DLD1 (cell line): Measurements from ENCODE around the gene DMRTC2.
"Not testable (repeated sequence)": the region's sequence is repeated elsewhere in the genome, so short reads cannot be mapped to it uniquely, and the experiment has no call there.

Experiments used
- in situ Hi-C: cut with HindIII; loops from 2 replicates; pipeline ENCODE4 v1.10.0; 2017; ENCODE audit warnings: low sequenced_read_pairs

The DMRTC2 gene

DNA sequence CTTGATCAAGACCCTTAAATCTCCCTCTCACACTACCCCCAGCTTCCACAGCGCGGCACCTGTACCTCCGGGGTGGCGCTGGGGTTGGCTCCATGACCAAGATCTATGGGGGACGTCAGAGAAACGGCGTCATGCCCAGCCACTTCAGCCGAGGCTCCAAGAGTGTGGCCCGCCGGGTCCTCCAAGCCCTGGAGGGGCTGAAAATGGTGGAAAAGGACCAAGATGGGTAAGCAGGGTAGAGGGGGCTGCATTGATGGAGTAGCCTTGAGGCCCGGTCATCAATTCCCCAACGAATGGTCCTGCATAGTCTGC lies 24.1 kb downstream of the DMRTC2 start:
- in situ Hi-C loops, result no loop called here

DNA sequence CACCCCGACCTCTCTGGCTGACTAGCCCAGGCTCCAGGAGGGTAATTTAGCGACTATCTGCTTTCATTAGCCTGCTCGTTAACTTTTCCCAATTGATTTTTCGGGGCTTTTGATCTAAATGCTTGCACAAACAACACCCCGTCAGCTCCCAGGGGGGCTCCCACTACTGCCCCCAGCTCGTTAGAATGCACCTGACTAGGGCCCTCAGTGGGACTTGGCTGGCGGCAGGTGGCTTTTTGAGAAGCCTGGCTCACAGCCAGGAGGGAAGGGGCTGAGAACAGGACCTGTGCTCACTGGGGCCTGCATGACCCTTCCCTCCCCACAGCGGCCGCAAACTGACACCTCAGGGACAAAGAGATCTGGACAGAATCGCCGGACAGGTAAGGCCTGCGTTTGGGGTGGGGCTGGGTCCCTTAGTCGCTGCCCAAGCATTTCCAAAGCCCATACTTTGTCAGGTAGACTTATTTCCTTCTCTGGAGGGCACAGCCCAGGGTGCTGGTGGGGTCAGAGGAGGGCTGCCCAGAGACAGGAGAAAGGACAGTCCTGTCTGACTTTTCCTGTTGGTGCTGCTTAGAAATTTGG lies 24.6 kb downstream of the DMRTC2 start:
- in situ Hi-C loops, result no loop called here

DNA sequence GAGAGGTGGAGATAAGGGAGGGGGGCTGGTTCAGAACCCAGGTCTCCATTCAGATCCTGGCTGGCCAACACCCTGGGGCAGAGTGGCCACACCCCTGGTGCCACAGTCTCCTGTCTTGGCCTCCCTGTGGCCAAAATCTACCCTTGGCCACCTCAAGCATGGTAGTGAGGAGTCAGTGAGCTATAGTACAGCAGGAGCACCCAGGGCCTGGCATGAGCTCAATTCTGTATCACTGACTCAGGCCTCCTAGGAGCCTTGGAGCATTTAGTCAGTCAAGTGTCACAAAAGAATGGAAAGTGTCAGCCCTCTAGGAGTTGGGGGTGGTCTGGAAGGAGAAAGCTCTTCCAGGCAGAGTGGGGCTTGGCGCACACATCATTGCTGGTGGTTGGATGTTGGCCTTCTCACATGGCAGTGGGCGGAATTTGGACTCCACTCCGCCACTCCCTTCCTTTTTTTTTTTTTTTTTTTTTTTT lies 25.6 kb downstream of the DMRTC2 start:
- in situ Hi-C loops, result no loop called here

DNA sequence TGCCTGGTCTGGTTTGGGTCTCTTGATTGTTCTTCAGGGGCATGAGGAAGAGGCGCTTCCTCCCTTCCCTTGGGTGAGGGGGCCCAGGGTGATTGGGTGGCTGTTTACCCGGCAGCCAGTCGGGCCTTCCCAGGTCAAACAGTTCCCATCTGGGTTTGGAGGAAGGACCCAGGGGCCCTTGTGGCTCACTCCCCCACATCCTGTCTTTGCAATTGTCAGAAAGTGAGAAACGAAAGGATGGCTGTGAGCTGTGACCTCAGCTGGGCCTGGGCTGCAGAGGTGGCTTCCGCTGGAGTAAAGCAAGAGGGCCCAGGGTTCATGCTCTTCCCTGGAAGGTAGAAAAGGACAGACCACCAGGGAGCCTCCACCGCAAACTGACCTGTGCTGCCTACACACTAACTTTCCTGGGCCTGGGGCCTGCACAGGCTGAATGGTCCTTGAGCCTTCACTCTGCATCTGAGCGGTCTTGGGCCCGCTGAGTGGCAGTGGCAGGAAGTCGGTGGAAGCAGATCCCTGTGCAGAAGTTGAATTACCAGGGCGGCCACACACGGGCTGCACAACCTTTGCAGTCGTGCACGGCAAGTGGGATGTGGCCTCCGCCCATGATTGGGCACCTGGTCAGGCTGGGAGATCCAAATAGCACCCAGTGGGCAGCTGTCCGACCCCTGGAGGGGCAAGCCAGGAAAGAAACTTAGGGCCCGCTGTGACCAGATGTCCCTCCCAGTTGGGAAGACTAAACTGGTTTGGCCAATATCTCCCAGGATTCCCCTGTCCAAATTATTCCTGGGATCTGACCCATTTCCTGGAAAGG lies 26.9 kb downstream of the DMRTC2 start:
- in situ Hi-C loops, result no loop called here

DNA sequence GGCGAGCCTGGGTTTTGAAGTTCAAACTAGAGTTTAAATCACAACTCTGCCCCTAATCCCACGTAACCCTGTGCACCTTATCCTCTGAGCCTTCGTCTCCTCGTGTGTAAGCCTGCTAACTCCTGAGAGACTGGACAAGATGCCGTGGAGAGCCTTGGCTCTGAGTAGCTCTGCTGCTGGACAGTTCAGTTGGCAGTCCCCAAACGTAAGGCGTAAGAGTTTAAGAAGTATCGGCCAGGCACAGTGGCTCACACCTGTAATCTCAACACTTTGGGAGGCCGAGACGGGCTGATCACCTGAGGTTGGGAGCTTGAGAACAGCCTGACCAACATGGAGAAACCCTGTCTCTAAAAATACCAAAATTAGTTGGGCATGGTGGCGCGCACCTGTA lies 27.5 kb downstream of the DMRTC2 start:
- in situ Hi-C loops, result no loop called here

DNA sequence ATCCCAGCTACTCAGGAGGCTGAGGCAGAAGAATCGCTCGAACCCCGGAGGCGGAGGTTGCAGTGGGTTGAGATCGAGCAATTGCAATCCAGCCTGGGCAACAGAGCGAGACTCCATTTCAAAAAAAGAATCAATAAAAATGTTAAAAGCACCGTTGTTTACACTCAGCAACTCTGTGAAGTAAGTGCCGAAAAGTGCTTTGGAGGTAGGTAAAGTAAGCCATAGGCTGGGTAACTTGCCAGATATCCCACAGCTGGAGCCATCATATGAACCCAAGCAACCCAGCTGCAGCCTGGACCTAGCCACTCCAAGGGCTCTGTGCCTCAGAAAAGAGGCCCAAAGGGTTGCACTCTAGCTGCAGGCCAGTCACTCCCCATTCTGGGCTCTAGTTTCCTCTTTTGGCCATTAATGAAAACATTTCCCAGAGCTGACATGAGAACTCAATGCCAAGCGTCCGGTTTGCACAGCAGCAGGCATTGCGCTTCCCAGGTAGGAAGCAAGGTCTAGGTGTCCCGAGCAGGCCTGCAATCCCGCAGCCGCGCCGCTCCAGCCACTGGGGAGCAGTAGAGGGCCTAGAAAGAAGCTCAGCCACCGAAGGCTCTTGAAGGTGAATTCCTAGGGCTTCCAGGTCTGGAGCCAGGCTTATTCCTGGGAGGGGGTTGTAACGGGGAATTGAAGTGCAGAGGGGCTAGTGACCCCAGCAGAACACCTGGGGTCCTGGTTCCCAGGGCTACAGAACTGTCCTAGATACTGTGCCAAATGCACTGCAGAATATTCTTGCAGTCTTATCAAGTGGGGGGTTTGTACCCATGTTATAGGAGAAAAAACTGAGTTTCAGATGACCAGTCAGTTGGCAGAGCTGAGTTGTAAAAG lies 28.2 kb downstream of the DMRTC2 start:
- in situ Hi-C loops, result no loop called here

DNA sequence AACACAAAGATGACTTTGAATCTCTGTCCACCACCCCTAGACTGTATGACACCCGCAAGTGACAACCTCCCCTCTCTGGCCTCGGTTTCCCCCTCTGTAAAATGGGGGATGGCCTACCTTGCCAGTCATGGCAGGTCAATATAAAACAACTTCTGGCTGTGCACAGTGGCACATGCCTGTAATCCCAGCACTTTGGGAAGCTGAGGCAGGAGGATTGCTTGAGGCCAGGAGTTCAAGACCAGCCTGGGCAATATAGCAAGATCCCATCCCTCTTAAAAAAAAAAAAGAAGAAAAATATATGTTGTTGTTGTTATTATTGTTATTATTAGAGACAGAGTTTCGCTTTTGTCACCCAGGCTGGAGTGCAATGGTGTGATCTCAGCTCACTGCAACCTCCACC lies 31.1 kb downstream of the DMRTC2 start:
- in situ Hi-C loops, result not testable (repeated sequence)

DNA sequence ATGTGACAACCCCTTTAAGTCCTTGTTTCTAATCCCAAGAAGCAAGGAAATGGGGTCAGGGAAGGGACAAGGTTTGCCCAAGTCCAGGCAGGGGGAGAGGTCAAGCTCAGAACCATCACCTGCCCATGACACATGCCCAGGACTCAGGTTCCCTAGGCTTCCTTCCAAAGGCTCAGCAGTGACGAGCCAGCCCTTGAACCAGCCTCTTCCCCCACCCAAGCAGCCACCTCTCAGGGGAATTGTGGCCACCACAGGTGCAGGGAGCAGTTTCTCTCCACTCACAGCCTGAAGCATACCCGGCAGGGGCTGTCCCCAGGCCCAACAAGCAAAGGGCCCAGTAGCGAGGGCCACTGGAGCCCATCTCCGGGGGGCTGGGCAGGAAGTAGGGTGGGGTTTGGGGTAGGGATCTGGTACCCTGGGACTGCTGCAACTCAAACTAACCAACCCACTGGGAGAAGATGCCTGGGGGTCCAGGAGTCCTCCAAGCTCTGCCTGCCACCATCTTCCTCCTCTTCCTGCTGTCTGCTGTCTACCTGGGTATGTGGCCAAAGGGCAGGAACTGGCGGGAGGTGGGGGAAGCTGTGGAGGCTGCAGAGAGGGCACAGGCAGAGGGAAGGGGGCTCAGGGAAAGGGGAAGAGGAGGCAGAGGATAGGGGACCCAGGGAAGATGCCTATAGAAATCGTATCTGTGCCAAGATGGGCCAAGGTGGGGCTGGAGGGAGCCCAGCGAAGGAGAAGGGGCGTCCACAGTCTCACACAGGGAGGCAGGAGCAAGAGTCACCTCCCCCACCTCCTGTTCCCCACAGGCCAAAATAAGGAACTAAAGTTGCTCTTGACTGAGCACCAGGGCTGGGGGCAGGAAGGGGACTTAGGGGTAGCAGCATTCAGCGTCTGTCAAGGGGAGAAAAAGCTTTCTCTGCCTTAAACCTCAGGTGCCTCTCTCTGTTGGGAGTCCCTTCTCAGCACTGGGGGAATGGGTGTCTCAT lies 32.3 kb downstream of the DMRTC2 start, which contains the start of gene CD79A:
Gene CD79A (plus strand): TSS at position 433 of the 986 bp plus-strand sequence. CDS start 26 bp downstream, at position 459.
- in situ Hi-C loops, result no loop called here

DNA sequence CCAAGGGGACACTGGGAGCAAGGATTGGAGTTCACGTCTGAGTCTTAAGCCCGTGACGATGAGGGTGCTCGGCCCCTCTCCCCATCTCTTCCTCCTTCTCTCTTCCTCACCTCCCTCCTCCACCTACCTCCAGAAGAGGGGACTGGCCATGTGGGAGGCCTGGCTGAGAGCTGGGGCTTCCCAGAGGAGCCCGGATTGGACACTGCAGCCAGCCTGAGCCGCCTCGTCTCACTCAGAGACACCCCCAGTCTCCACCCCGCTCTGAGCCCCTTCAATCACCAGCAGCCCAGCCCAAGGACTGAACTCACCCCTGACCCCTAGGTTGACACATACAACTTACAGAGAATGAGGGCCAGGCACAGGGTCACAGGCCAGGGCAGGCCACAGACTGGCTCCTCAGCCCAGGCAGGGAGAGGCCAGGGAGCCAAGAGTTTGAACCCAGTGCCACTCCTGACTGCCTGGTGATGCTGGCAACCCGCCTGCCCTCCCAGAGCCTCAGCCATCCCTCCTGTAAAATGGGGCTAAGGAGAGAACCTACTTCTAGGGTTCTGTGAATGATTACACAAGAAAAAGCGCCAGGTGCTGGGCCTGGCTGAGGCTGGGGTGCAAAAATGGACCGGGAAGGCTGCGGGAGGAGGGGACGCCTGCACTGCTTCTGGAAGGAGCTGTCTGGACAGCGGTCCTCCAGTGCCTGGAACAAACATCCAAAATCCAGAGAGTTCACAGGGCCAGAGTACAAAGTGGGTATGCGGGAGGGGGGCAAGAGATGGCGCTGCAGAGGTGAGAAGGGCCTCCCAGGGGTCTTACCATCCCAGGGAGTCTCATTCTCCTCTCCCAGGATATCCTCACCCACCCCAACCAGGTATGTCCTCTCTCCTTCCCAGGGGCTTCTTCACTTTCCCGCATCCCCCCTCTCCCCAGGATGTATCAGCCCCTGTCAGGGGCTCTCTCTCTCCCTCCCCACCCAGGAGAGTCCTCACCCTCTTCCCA lies 33.4 kb downstream of the DMRTC2 start:
- in situ Hi-C loops, result no loop called here

DNA sequence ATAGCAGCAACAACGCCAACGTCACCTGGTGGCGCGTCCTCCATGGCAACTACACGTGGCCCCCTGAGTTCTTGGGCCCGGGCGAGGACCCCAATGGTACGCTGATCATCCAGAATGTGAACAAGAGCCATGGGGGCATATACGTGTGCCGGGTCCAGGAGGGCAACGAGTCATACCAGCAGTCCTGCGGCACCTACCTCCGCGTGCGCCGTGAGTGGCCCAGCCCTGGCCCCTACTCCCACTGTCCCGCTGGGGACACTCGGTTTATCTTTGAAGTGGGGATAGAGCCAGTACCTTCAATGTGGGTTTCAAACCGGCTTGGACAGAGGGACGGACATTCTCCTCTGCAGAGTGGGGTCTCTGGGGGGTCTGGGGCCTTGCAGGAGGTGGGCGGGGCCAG lies 34.2 kb downstream of the DMRTC2 start:
- in situ Hi-C loops, result no loop called here

DNA sequence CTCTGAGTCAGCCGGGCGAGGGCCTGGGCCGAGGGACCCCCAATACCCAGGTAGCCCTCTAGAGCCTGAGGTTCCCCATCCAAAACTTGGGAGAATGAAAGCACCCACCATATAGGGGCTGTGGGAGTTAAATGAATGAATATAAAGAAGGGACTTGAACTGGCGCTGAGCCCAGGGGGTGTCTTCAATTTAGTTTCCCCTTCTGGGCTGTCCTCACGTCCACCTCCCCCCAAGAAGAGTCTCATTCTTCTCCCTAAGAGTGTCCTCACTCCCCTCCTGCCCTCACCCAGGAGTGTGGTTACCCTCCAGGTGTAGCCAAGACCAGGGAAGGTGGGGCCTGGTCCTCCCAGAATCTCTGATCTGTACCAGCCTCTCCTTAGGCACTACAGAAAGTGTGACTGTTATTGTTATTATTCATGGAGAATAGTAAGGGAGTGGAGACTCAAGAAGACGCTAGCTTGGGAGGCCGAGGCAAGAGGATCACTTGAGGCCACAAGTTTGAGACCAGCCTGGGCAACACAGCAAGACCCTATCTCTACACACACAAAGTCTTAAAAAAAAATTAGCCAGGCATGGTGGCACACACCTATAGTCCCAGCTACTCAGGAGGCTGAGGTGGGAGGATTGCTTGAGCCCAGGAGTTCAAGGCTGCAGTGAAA lies 35.0 kb downstream of the DMRTC2 start:
- in situ Hi-C loops, result no loop called here

DNA sequence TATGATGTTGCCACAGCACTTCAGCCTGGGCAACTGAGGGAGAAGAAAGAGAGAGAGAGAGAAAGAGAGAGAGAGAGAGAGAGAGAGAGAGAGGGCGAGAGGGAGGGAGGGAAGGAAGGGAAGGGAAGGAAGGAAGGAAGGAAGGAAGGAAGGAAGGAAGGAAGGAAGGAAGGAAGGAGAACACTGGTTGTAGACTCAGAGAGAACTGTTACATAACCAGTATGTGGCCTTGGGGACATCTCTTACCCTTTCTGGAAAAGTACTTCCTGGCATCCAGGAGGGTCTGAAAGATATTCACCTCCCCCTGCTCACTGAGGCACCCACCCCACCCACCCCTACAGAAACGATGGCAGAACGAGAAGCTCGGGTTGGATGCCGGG lies 35.5 kb downstream of the DMRTC2 start:
- in situ Hi-C loops, result no loop called here

DNA sequence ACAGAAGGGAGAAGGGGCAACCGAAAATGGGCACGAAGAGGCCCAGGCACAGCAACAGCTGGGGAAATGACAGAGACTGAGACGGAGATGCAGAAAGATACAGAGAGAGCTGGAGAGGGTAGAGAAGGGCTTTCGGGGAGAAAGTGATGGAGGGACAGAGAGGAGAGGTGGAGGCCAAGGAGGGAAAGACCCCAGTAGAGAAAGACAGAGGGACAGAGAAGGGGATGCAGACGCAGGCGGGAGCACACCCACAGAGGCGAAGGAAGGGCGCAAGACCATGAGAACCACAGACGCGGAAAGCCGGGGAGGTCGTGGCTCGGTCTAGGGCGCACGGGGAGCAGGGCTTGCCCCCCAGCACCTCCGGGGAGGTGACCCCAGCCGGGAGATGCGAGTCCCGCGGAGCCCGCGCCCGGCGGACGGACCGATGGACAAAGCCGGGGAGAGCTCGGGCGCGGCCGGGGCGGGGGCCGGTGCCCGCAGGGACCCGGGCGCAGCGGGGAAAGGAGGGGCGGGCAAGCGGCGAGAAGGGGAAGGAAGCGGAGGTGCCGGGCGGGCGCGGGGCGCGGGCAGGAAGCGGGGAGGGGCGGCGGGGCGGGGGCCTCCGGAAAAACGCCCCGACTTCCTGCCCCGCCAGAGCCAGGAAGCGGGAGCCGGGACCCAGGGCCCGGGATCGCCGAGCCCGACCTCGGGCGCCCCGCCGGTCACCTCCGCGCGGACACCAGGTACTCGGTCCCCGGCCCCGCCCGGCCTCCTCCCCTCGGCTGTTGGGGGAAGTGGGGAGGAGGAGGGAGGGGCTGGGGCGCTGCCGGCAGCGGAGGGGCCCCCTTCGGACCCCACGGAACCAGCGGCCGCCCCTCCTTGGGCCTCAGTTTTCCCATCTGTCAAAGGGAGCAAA lies 38.0 kb downstream of the DMRTC2 start, which contains the start of gene ARHGEF1:
Gene ARHGEF1 (plus strand): TSS at position 617 of the 895 bp plus-strand sequence. CDS start 4,899 bp downstream, outside the sequence.
- in situ Hi-C loops, result no loop called here

DNA sequence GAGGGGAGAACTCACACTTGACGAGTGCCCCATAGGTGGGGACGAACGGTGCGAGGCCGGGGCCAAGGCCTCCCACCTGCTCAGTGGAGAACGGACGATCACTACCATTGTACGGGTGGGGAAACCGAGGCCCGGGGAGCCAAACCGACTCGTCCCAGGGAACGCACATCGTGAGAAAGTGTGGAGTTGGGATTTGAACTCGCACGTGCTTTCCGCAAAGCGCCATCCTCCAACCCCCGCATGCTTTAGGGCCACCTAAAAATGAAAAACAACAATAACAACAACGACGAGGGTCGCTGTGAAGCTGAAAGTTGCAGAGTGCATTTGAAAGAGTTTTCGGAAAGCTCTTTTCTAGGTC lies 38.6 kb downstream of the DMRTC2 start:
- in situ Hi-C loops, result no loop called here

DNA sequence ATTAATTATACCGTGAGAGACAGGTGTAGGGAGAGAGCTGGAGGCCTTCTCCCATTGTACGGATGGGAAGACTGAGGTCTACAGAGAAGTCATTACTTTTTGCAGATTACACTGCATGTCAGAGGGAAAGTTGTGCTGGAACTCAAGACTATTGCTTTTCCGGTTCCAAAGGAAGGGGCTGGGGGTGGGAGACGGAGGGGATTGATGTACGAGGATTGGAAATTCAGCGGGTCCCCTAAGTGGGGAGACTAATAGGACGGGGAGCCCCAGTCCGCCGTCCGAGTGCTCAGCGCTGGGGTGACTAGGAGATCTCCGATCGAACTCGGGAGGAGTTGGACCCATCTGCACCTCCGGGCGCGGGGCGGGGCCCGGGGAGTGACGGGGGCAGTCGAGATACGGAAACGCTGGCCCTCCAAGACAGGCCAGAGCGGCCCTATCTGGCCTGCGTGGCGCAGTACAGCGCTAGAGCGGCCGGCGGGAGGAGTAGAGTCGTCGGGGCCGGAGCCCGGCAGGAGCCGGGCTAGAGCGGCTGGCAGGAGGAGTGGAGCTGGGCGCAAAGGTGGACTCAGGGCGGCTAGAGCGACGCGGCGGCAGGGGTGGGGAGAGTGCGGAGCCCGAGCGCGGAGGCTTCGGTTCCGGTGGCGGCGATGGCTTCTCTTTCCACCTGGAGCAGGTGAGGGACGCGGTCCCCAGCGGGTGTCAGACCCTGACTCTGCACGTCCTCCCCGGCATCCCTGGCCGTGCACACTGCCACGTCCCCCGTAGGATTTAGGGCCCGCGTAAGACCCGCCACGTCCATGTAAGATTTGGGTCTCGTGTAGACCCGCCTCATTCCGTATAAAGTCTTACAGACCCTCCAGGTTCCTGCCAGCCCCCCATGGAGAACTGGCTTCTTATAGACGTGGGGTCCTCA lies 39.2 kb downstream of the DMRTC2 start:
- in situ Hi-C loops, result no loop called here
